ENCODE data around the gene TBL1X. TPM values are rescaled to one million over a fixed set of nuclear protein-coding genes. Genes with fewer than 3 reads are reported as not detected.
A peak's percentile ranks its signal among the peaks of the same experiment; 100 is the strongest.

Gene TBL1X
- total RNA-seq, 1 donor from 2014 or later: 26.4 TPM

DNA sequence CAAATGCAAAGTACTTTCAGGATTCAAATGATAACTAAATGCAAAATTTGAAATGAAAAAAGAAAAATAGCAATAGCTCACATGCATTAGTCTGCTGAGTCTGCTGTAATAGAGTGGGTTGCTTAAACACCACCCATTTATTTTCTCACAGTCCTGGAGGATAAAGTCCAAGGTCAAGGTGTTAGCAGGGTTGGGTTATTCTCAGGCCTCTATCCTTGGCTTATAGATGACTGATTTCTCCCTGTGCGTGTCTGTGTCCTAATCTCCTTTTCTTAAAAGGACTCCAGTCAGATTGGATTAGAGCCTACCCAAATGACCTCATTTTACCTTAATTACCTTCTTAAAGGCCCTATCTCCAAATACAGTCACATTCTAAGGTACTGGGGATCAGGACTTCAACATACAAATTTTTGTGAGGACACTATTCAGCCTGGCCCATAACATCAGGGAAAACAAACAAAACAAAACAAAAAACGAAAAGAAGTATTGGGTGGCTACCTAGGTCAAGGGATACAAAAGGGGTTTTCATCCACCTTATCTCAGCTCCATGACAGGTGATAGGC, 6.3 kb upstream of the TBL1X start:
- Histone ChIP-seq H3K4me3 (ENCODE audit: insufficient read depth, low read depth, low read length) (no peak overlapping the region), H4K20me1 (ENCODE audit: insufficient read depth, low read length) (no peaks in the 10 kb centered on the region), H3K9me3 (ENCODE audit: insufficient read depth, low read depth, low read length) (no peaks in the 10 kb centered on the region), H3K9ac (ENCODE audit: low read length) (no peak overlapping the region), H3K27ac (ENCODE audit: low read depth, low read length) (no peak overlapping the region), H3K36me3 (ENCODE audit: insufficient read depth, low read length) (no peaks in the 10 kb centered on the region), H3K27me3 (ENCODE audit: insufficient read depth, low read length) (no peaks in the 10 kb centered on the region), H3K4me2 (ENCODE audit: low read length) (no peak overlapping the region), H3K79me2 (ENCODE audit: insufficient read depth, low read length) (no peaks in the 10 kb centered on the region), H3K4me1 (ENCODE audit: insufficient read depth, low read length) (peaks cover 9% of the 10 kb centered on the region), H2AFZ (ENCODE audit: low read depth, low read length) (no peak overlapping the region)
- TF ChIP-seq EZH2 (IDR thresholded peaks at IDR 0.05; ENCODE audit: insufficient read depth, low read length): no peak
- TF ChIP-seq, protein P1, sequence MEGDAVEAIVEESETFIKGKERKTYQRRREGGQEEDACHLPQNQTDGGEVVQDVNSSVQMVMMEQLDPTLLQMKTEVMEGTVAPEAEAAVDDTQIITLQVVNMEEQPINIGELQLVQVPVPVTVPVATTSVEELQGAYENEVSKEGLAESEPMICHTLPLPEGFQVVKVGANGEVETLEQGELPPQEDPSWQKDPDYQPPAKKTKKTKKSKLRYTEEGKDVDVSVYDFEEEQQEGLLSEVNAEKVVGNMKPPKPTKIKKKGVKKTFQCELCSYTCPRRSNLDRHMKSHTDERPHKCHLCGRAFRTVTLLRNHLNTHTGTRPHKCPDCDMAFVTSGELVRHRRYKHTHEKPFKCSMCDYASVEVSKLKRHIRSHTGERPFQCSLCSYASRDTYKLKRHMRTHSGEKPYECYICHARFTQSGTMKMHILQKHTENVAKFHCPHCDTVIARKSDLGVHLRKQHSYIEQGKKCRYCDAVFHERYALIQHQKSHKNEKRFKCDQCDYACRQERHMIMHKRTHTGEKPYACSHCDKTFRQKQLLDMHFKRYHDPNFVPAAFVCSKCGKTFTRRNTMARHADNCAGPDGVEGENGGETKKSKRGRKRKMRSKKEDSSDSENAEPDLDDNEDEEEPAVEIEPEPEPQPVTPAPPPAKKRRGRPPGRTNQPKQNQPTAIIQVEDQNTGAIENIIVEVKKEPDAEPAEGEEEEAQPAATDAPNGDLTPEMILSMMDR (IDR thresholded peaks at IDR 0.05; ENCODE audit: insufficient read depth, low read depth, low read length): no peak
- DNase-seq (ENCODE audit: low read depth): no peak
- Mint-ChIP-seq H3K4me1 (ENCODE audit: low read depth, unreplicated experiment) (peaks cover 6% of the 10 kb centered on the region), H3K36me3 (ENCODE audit: low read depth, unreplicated experiment) (no peaks in the 10 kb centered on the region), H3K27me3 (ENCODE audit: low read depth, unreplicated experiment) (no peaks in the 10 kb centered on the region), H3K9me3 (ENCODE audit: unreplicated experiment) (no peaks in the 10 kb centered on the region), H3K27ac (ENCODE audit: unreplicated experiment) (no peak overlapping the region), H3K4me3 (ENCODE audit: unreplicated experiment) (no peak overlapping the region)
- peak; percentile 76 for FAIRE-seq

DNA sequence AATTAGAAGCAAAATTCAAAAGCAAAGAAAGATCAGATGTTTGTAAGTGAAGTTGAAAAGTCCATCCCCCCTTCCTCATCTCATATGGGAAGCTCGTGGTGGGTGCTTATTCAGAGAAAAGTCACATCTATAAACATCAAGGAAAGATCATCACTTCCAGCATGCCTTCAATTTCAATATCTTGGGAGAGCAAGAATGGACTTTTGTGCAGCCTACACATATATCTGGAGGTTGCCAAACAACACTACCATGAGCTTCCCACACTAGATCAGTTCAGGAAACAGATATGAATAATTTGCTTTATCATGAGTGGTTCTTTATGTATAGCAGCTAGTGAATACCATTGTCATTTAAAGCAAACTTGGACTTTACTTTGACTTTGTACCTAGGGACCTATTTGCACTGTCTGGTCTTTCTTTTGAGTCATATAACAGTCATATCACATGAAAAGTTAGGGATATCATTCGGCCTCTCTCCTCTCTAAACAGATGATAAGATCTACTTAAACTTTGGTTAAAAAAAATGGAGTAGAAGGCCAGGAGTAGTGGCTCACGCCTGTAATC, 5.6 kb upstream of the TBL1X start:
- Histone ChIP-seq H4K20me1 (ENCODE audit: insufficient read depth, low read length) (no peaks in the 10 kb centered on the region), H3K4me3 (ENCODE audit: insufficient read depth, low read depth, low read length) (no peak overlapping the region), H3K79me2 (ENCODE audit: insufficient read depth, low read length) (no peaks in the 10 kb centered on the region), H3K9ac (ENCODE audit: low read length) (no peak overlapping the region), H3K4me1 (ENCODE audit: insufficient read depth, low read length) (peaks cover 9% of the 10 kb centered on the region), H3K27me3 (ENCODE audit: insufficient read depth, low read length) (no peaks in the 10 kb centered on the region), H3K27ac (ENCODE audit: low read depth, low read length) (no peak overlapping the region), H2AFZ (ENCODE audit: low read depth, low read length) (no peak overlapping the region), H3K4me2 (ENCODE audit: low read length) (no peak overlapping the region), H3K36me3 (ENCODE audit: insufficient read depth, low read length) (no peaks in the 10 kb centered on the region), H3K9me3 (ENCODE audit: insufficient read depth, low read depth, low read length) (no peaks in the 10 kb centered on the region)
- DNase-seq (ENCODE audit: low read depth) (no peak), FAIRE-seq (no peak)
- Mint-ChIP-seq H3K4me3 (ENCODE audit: unreplicated experiment) (no peak overlapping the region), H3K27me3 (ENCODE audit: low read depth, unreplicated experiment) (no peaks in the 10 kb centered on the region), H3K4me1 (ENCODE audit: low read depth, unreplicated experiment) (peaks cover 6% of the 10 kb centered on the region), H3K27ac (ENCODE audit: unreplicated experiment) (no peak overlapping the region), H3K9me3 (ENCODE audit: unreplicated experiment) (no peaks in the 10 kb centered on the region), H3K36me3 (ENCODE audit: low read depth, unreplicated experiment) (no peaks in the 10 kb centered on the region)
- TF ChIP-seq EZH2 (IDR thresholded peaks at IDR 0.05; ENCODE audit: insufficient read depth, low read length): no peak
- TF ChIP-seq, protein P1 (IDR thresholded peaks at IDR 0.05; ENCODE audit: insufficient read depth, low read depth, low read length): no peak

GRCh38 chrX:9461087-9461486, 3.8 kb upstream of the TBL1X start:
- H2AFZ ChIP-seq (ENCODE audit: low read depth, low read length): no peak overlapping the region
- Mint-ChIP-seq H3K4me1 (ENCODE audit: low read depth, unreplicated experiment) (peaks cover 6% of the 10 kb centered on the region), H3K4me3 (ENCODE audit: unreplicated experiment) (no peak overlapping the region), H3K27ac (ENCODE audit: unreplicated experiment) (no peak overlapping the region), H3K9me3 (ENCODE audit: unreplicated experiment) (no peaks in the 10 kb centered on the region), H3K36me3 (ENCODE audit: low read depth, unreplicated experiment) (no peaks in the 10 kb centered on the region), H3K27me3 (ENCODE audit: low read depth, unreplicated experiment) (no peaks in the 10 kb centered on the region)
- H4K20me1 ChIP-seq (ENCODE audit: insufficient read depth, low read length): no peaks in the 10 kb centered on the region
- H3K36me3 ChIP-seq (ENCODE audit: insufficient read depth, low read length): no peaks in the 10 kb centered on the region
- TF ChIP-seq EZH2 (IDR thresholded peaks at IDR 0.05; ENCODE audit: insufficient read depth, low read length): no peak
- TF ChIP-seq, protein P1 (IDR thresholded peaks at IDR 0.05; ENCODE audit: insufficient read depth, low read depth, low read length): no peak
- no peak overlapping the region for H3K4me2 ChIP-seq (ENCODE audit: low read length)
- H3K9me3 ChIP-seq (ENCODE audit: insufficient read depth, low read depth, low read length): no peaks in the 10 kb centered on the region
- no peak overlapping the region for H3K27ac ChIP-seq (ENCODE audit: low read depth, low read length)
- peaks cover 1% of the 10 kb centered on the region for H3K79me2 ChIP-seq (ENCODE audit: insufficient read depth, low read length)
- H3K4me3 ChIP-seq (ENCODE audit: insufficient read depth, low read depth, low read length): no peak overlapping the region
- DNase-seq (ENCODE audit: low read depth) (no peak), FAIRE-seq (no peak)
- peaks cover 9% of the 10 kb centered on the region for H3K4me1 ChIP-seq (ENCODE audit: insufficient read depth, low read length)
- no peak overlapping the region for H3K9ac ChIP-seq (ENCODE audit: low read length)
- H3K27me3 ChIP-seq (ENCODE audit: insufficient read depth, low read length): no peaks in the 10 kb centered on the region

Data from astrocyte (in vitro differentiated cells and primary cell).